Chondrocyte (in vitro differentiated cells): Measurements from ENCODE around the gene UPP2. TPM values are rescaled to one million over a fixed set of nuclear protein-coding genes. Genes with fewer than 3 reads are reported as not detected.

Experiments
- DNase-seq: peaks from one replicate; pipeline ENCODE4 v3.0.0; 2021; ENCODE audit warnings: mixed read lengths, low spot score
- H3K27ac Mint-ChIP-seq: one replicate; pipeline ENCODE4 v1.8.0; 2021; ENCODE audit warnings: mild to moderate bottlenecking, moderate library complexity, mixed read lengths; ENCODE audit not compliant: unreplicated experiment
- H3K27me3 Mint-ChIP-seq: 2 replicates; pipeline ENCODE4 v1.8.0; 2021; ENCODE audit warnings: low read depth, mixed read lengths
- H3K36me3 Mint-ChIP-seq: 2 replicates; pipeline ENCODE4 v1.8.0; 2021; ENCODE audit warnings: low read depth, mixed read lengths
- H3K4me1 Mint-ChIP-seq: 2 replicates; pipeline ENCODE4 v1.8.0; 2021; ENCODE audit warnings: low read depth, mild to moderate bottlenecking, mixed read lengths
- H3K4me3 Mint-ChIP-seq: one replicate; pipeline ENCODE4 v1.8.0; 2021; ENCODE audit warnings: mild to moderate bottlenecking, moderate library complexity, mixed read lengths; ENCODE audit not compliant: unreplicated experiment
- H3K9me3 Mint-ChIP-seq: 2 replicates; pipeline ENCODE4 v1.8.0; 2021; ENCODE audit warnings: low read depth, mixed read lengths
- CTCF ChIP-seq: fragments of 200-600 bp; sonication (generic); IDR thresholded peaks from 2 replicates; pipeline ENCODE4 v1.5.0; 2021; ENCODE audit warnings: antibody characterized with exemption, mild to moderate bottlenecking, moderate library complexity
- total RNA-seq: library from RNA; stranded (reverse); gene quantifications from 3 replicates; pipeline ENCODE4 v1.2.1, GENCODE V29; 2021

The UPP2 gene
- total RNA-seq, 1 donor from 2014 or later: not detected

- Mint-ChIP-seq H3K9me3 (peaks cover 3% of the 10 kb centered on the region), H3K4me1 (peaks cover 13% of the 10 kb centered on the region), H3K27ac (no peak overlapping the region), H3K4me3 (no peak overlapping the region), H3K27me3 (no peaks in the 10 kb centered on the region), H3K36me3 (peaks cover 2% of the 10 kb centered on the region)
- no peak for DNase-seq
- TF ChIP-seq CTCF: no peak
Measured at GRCh38 chr2:158061763-158062162, 39.9 kb upstream of the UPP2 start.

GRCh38 chr2:158066046-158066713 is 35.5 kb upstream of the UPP2 start:
- no peak for DNase-seq
- no peak for TF ChIP-seq CTCF
- Mint-ChIP-seq H3K9me3 (peaks cover 3% of the 10 kb centered on the region), H3K27me3 (no peaks in the 10 kb centered on the region), H3K4me3 (no peak overlapping the region), H3K4me1 (peaks cover 4% of the 10 kb centered on the region), H3K36me3 (peaks cover 2% of the 10 kb centered on the region), H3K27ac (no peak overlapping the region)

GRCh38 chr2:158071018-158071417 is 30.7 kb upstream of the UPP2 start:
- peaks cover 2% of the 10 kb centered on the region for H3K9me3 Mint-ChIP-seq
- no peak for DNase-seq
- peaks cover 1% of the 10 kb centered on the region for H3K36me3 Mint-ChIP-seq
- no peak for TF ChIP-seq CTCF
- peaks cover 3% of the 10 kb centered on the region for H3K27me3 Mint-ChIP-seq
- no peak overlapping the region for H3K4me3 Mint-ChIP-seq
- H3K4me1 Mint-ChIP-seq: no peaks in the 10 kb centered on the region
- H3K27ac Mint-ChIP-seq: no peak overlapping the region

- Mint-ChIP-seq H3K4me3 (no peak overlapping the region), H3K36me3 (peaks cover 7% of the 10 kb centered on the region), H3K4me1 (no peaks in the 10 kb centered on the region), H3K27ac (no peak overlapping the region), H3K9me3 (peaks cover 14% of the 10 kb centered on the region), H3K27me3 (peaks cover 3% of the 10 kb centered on the region)
- no peak for DNase-seq
- TF ChIP-seq CTCF: no peak
Measured at GRCh38 chr2:158072361-158072760, 29.3 kb upstream of the UPP2 start.

- no peak for DNase-seq
- H3K9me3 Mint-ChIP-seq: peaks cover 34% of the 10 kb centered on the region
- peaks cover 1% of the 10 kb centered on the region for H3K27me3 Mint-ChIP-seq
- H3K4me1 Mint-ChIP-seq: no peaks in the 10 kb centered on the region
- H3K4me3 Mint-ChIP-seq: no peak overlapping the region
- TF ChIP-seq CTCF: no peak
- peaks cover 7% of the 10 kb centered on the region for H3K36me3 Mint-ChIP-seq
- no peak overlapping the region for H3K27ac Mint-ChIP-seq
Measured at GRCh38 chr2:158079672-158080071, 22.0 kb upstream of the UPP2 start.
